CD8-positive, alpha-beta memory T cell (primary cell): ENCODE data around the gene TMPRSS3. TPM values are rescaled to one million over a fixed set of nuclear protein-coding genes. Genes with fewer than 3 reads are reported as not detected.

Experiments
- CTCF ChIA-PET: fragments of 350-600 bp; sonication (Branson Sonifier 250); formaldehyde crosslinking; loops from one replicate; lab custom pipeline; 2021; ENCODE audit warnings: antibody characterized with exemption; lab: Charles Lee
- POLR2A ChIA-PET: fragments of 350-600 bp; sonication (Branson Sonifier 250); formaldehyde crosslinking; loops from one replicate; lab custom pipeline; 2021; ENCODE audit warnings: antibody characterized with exemption; lab: Charles Lee
- DNase-seq, 5 donors: peaks; one replicate each; pipeline versions ENCODE4 v3.0.0 to v3.0.0-alpha.2; 2020 to 2022; ENCODE audit warnings: mixed read lengths in 1 of 5
- H3K27ac ChIP-seq: one replicate; pipeline ENCODE4 v1.7.0; 2013; ENCODE audit warnings: low read depth, mild to moderate bottlenecking, low read length, moderate library complexity
- H3K27me3 ChIP-seq: 2 replicates; pipeline ENCODE4 v1.7.0; 2013; ENCODE audit warnings: low read length, mild to moderate bottlenecking; ENCODE audit not compliant: insufficient read depth, poor library complexity, severe bottlenecking
- H3K36me3 ChIP-seq: 2 replicates; pipeline ENCODE4 v1.7.0; 2013; ENCODE audit warnings: mild to moderate bottlenecking, low read length, moderate library complexity; ENCODE audit not compliant: insufficient read depth
- H3K4me1 ChIP-seq: 2 replicates; pipeline ENCODE4 v1.7.0; 2013; ENCODE audit warnings: mild to moderate bottlenecking, low read length, moderate library complexity; ENCODE audit not compliant: insufficient read depth
- H3K4me3 ChIP-seq: 2 replicates; pipeline ENCODE4 v1.7.0; 2013; ENCODE audit warnings: mild to moderate bottlenecking, low read length
- H3K9me3 ChIP-seq: 2 replicates; pipeline ENCODE4 v1.7.0; 2013; ENCODE audit warnings: mild to moderate bottlenecking, low read length
- H3K27ac Mint-ChIP-seq, 8 donors: one replicate each; pipeline ENCODE4 v1.8.0; 2020 to 2021; ENCODE audit warnings: mixed read lengths in 8 of 8, mild to moderate bottlenecking in 6 of 8, inconsistent platforms in 3 of 8, moderate library complexity in 3 of 8
- H3K27me3 Mint-ChIP-seq, 2 donors: one replicate each; pipeline ENCODE4 v1.8.0; 2020 to 2021; ENCODE audit warnings: mixed read lengths in 2 of 2, mild to moderate bottlenecking in 1 of 2, moderate library complexity in 1 of 2
- H3K36me3 Mint-ChIP-seq, 3 donors: one replicate each; pipeline ENCODE4 v1.8.0; 2020 to 2021; ENCODE audit warnings: mixed read lengths in 3 of 3, inconsistent platforms in 1 of 3, mild to moderate bottlenecking in 1 of 3
- H3K4me1 Mint-ChIP-seq, 3 donors: one replicate each; pipeline ENCODE4 v1.8.0; 2020 to 2021; ENCODE audit warnings: mixed read lengths in 3 of 3, inconsistent platforms in 1 of 3, mild to moderate bottlenecking in 1 of 3
- H3K4me3 Mint-ChIP-seq, 7 donors: one replicate each; pipeline ENCODE4 v1.8.0; 2020 to 2021; ENCODE audit warnings: mixed read lengths in 7 of 7, mild to moderate bottlenecking in 6 of 7, moderate library complexity in 4 of 7, inconsistent platforms in 2 of 7
- H3K9me3 Mint-ChIP-seq, 5 donors: one replicate each; pipeline ENCODE4 v1.8.0; 2020 to 2022; ENCODE audit warnings: mixed read lengths in 5 of 5, mild to moderate bottlenecking in 3 of 5, moderate library complexity in 2 of 5, inconsistent platforms in 1 of 5
- polyA plus RNA-seq: library from polyadenylated mRNA; unstranded; fragments of 300-500 nt; fragmentation: Illumina TruSeq; gene quantifications from one replicate; pipeline ENCODE4 v1.2.3, GENCODE V29; 2021
- total RNA-seq, 2 experiments: library from RNA; stranded (reverse); gene quantifications; one replicate each; pipeline ENCODE4 v1.2.3, GENCODE V29; 2021

The TMPRSS3 gene
- total and polyA plus RNA-seq, 3 experiments from 2014 or later: 2.0 to 20.4 (median 19.6) TPM

GRCh38 chr21:42341776-42342542, 53.9 kb downstream of the TMPRSS3 start:
- no peaks in the 10 kb centered on the region for H3K36me3 Mint-ChIP-seq
- no peak for DNase-seq
- H3K36me3 ChIP-seq: no peaks in the 10 kb centered on the region
- no peak overlapping the region for H3K27ac ChIP-seq
- no peak overlapping the region for H3K4me3 ChIP-seq
- H3K27me3 Mint-ChIP-seq: peaks cover 2 to 4% of the 10 kb centered on the region in 2 donors
- H3K4me3 Mint-ChIP-seq: no peak overlapping the region
- CTCF ChIA-PET: interaction anchor here (2.2 kb wide), 1 partner anchor 31 kb away, joined by 5 read pairs; no protein-coding TSS in a partner anchor
- no peaks in the 10 kb centered on the region for H3K9me3 Mint-ChIP-seq
- H3K4me1 ChIP-seq: peaks cover 10% of the 10 kb centered on the region
- peaks cover 6 to 11% (median 7%) of the 10 kb centered on the region in 3 donors for H3K4me1 Mint-ChIP-seq
- POLR2A ChIA-PET: no interaction called here
- H3K9me3 ChIP-seq: no peaks in the 10 kb centered on the region
- H3K27ac Mint-ChIP-seq: no peak overlapping the region
- no peaks in the 10 kb centered on the region for H3K27me3 ChIP-seq

- POLR2A ChIA-PET: no interaction called here
These were observed 55.4 kb downstream of the TMPRSS3 start for GRCh38 chr21:42340187-42341050.

GRCh38 chr21:42338729-42339715, 56.8 kb downstream of the TMPRSS3 start:
- Mint-ChIP-seq H3K4me1 (peaks cover 6 to 11% (median 7%) of the 10 kb centered on the region in 3 donors), H3K27ac (no peak overlapping the region), H3K4me3 (no peak overlapping the region), H3K36me3 (no peaks in the 10 kb centered on the region), H3K27me3 (peaks cover 2 to 4% of the 10 kb centered on the region in 2 donors), H3K9me3 (no peaks in the 10 kb centered on the region)
- Histone ChIP-seq H3K27me3 (no peaks in the 10 kb centered on the region), H3K9me3 (no peaks in the 10 kb centered on the region), H3K4me1 (peaks cover 10% of the 10 kb centered on the region), H3K36me3 (no peaks in the 10 kb centered on the region), H3K4me3 (no peak overlapping the region), H3K27ac (no peak overlapping the region)
- ChIA-PET POLR2A (interaction anchor here (0.6 kb wide), 1 partner anchor 652 kb away, joined by 3 read pairs; no protein-coding TSS in a partner anchor), CTCF (interaction anchor here (0.8 to 4.7 kb wide), 10 partner anchors 15 to 128 kb away, joined by 3 to 30 read pairs (median 3); no protein-coding TSS in a partner anchor)
- no peak for DNase-seq

More at GRCh38 chr21:42340187-42341050, 55.4 kb downstream of the TMPRSS3 start:
- no peaks in the 10 kb centered on the region for H3K36me3 Mint-ChIP-seq
- no peaks in the 10 kb centered on the region for H3K27me3 ChIP-seq
- H3K9me3 Mint-ChIP-seq: no peaks in the 10 kb centered on the region
- no peak overlapping the region for H3K27ac ChIP-seq
- CTCF ChIA-PET: interaction anchor here (1.0 to 2.2 kb wide), 3 partner anchors 30 to 109 kb away, joined by 3 to 5 read pairs (median 3); no protein-coding TSS in a partner anchor
- peaks cover 2 to 4% of the 10 kb centered on the region in 2 donors for H3K27me3 Mint-ChIP-seq
- H3K4me1 Mint-ChIP-seq: peaks cover 6 to 11% (median 7%) of the 10 kb centered on the region in 3 donors
- peak overlapping the region in 1 of 8 donors; percentile 12 for H3K27ac Mint-ChIP-seq
- H3K4me3 Mint-ChIP-seq: no peak overlapping the region
- no peaks in the 10 kb centered on the region for H3K9me3 ChIP-seq
- H3K4me1 ChIP-seq: peaks cover 10% of the 10 kb centered on the region
- no peak for DNase-seq
- H3K36me3 ChIP-seq: no peaks in the 10 kb centered on the region
- H3K4me3 ChIP-seq: no peak overlapping the region

- no peaks in the 10 kb centered on the region for H3K36me3 ChIP-seq
- H3K27ac Mint-ChIP-seq: peak overlapping the region in 3 of 8 donors; percentile 34 to 87 (median 77)
- H3K4me3 Mint-ChIP-seq: peak overlapping the region in 1 of 7 donors; percentile 24
- H3K9me3 ChIP-seq: no peaks in the 10 kb centered on the region
- H3K4me1 ChIP-seq: peaks cover 10% of the 10 kb centered on the region
- ChIA-PET CTCF (interaction anchor here (0.7 to 4.7 kb wide), 11 partner anchors 11 to 129 kb away, joined by 3 to 30 read pairs (median 4); no protein-coding TSS in a partner anchor), POLR2A (interaction anchor here (0.6 kb wide), 1 partner anchor 653 kb away, joined by 3 read pairs; no protein-coding TSS in a partner anchor)
- no peaks in the 10 kb centered on the region for H3K36me3 Mint-ChIP-seq
- no peak overlapping the region for H3K4me3 ChIP-seq
- peaks cover 6 to 11% (median 7%) of the 10 kb centered on the region in 3 donors for H3K4me1 Mint-ChIP-seq
- H3K27me3 Mint-ChIP-seq: peaks cover 2 to 4% of the 10 kb centered on the region in 2 donors
- peak; percentile 64 to 86 (median 71) for DNase-seq
- no peak overlapping the region for H3K27ac ChIP-seq
- H3K27me3 ChIP-seq: no peaks in the 10 kb centered on the region
- H3K9me3 Mint-ChIP-seq: peaks cover 0 to 3% (median 0%) of the 10 kb centered on the region in 5 donors
These were observed 57.8 kb downstream of the TMPRSS3 start for GRCh38 chr21:42337830-42338728.

- Histone ChIP-seq H3K36me3 (no peaks in the 10 kb centered on the region), H3K9me3 (no peaks in the 10 kb centered on the region), H3K4me1 (peaks cover 10% of the 10 kb centered on the region), H3K4me3 (no peak overlapping the region), H3K27ac (no peak overlapping the region), H3K27me3 (no peaks in the 10 kb centered on the region)
- Mint-ChIP-seq H3K4me1 (peaks cover 6 to 11% (median 7%) of the 10 kb centered on the region in 3 donors), H3K9me3 (peaks cover 0 to 6% (median 4%) of the 10 kb centered on the region in 5 donors), H3K36me3 (peaks cover 0 to 5% (median 0%) of the 10 kb centered on the region in 3 donors), H3K27ac (peak overlapping the region in 1 of 8 donors; percentile 87), H3K4me3 (no peak overlapping the region), H3K27me3 (peaks cover 4 to 9% of the 10 kb centered on the region in 2 donors)
- POLR2A ChIA-PET: no interaction called here
- DNase-seq: no peak
- CTCF ChIA-PET: interaction anchor here (0.7 to 4.7 kb wide), 8 partner anchors 12 to 113 kb away, joined by 3 to 30 read pairs (median 5); no protein-coding TSS in a partner anchor
These were observed 58.6 kb downstream of the TMPRSS3 start for GRCh38 chr21:42337276-42337675.

GRCh38 chr21:42336054-42336453, 59.8 kb downstream of the TMPRSS3 start:
- H3K27me3 Mint-ChIP-seq: peaks cover 6 to 12% of the 10 kb centered on the region in 2 donors
- Histone ChIP-seq H3K27me3 (no peaks in the 10 kb centered on the region), H3K27ac (no peak overlapping the region), H3K4me1 (peaks cover 10% of the 10 kb centered on the region), H3K4me3 (no peak overlapping the region), H3K9me3 (peaks cover 7% of the 10 kb centered on the region), H3K36me3 (no peaks in the 10 kb centered on the region)
- DNase-seq: no peak
- CTCF ChIA-PET: interaction anchor here (1.1 to 4.7 kb wide), 2 partner anchors 13 to 114 kb away, joined by 3 to 30 read pairs; no protein-coding TSS in a partner anchor
- no peak overlapping the region for H3K27ac Mint-ChIP-seq
- no peak overlapping the region for H3K4me3 Mint-ChIP-seq
- peaks cover 12 to 18% (median 16%) of the 10 kb centered on the region in 5 donors for H3K9me3 Mint-ChIP-seq
- peaks cover 6 to 11% (median 7%) of the 10 kb centered on the region in 3 donors for H3K4me1 Mint-ChIP-seq
- peaks cover 0 to 17% (median 4%) of the 10 kb centered on the region in 3 donors for H3K36me3 Mint-ChIP-seq
- POLR2A ChIA-PET: interaction anchor here (0.6 kb wide), 1 partner anchor 114 kb away, joined by 5 read pairs; no protein-coding TSS in a partner anchor
